Measurements from ENCODE around the gene TNKS2.
"Not testable (repeated sequence)": the region's sequence is repeated elsewhere in the genome, so short reads cannot be mapped to it uniquely, and the experiment has no call there.

Gene TNKS2

DNA sequence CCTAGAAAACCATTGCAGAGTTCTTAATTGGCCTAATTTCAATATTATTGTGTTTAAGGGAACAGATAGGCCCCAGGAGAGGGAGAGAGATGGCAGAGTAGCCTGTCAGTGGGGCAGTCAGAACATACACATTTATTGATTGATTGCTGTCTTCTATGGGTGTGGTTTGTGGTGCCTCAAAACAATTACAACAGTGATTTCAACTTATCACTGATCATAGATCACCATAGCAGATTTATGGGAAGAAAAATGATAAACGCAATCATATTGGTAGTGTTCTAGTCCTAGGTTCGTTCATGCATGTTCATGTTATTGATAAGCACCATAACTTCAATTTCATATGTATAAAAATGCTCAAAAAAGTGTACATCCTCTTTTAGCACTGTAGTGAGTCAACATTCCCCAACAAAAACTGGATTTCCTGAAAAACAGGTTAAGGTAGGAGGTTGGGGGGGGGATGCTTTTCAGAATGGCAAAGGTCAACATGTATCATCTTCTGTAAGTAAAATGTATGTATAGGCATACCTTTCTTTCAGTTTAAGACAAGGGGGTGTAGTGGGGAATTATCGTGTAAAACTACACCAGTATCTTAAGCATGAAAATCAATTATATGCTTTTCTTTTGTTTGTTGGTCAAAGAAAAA is 1.1 kb upstream of the TNKS2 start:
- DNase-seq, result no peak

DNA sequence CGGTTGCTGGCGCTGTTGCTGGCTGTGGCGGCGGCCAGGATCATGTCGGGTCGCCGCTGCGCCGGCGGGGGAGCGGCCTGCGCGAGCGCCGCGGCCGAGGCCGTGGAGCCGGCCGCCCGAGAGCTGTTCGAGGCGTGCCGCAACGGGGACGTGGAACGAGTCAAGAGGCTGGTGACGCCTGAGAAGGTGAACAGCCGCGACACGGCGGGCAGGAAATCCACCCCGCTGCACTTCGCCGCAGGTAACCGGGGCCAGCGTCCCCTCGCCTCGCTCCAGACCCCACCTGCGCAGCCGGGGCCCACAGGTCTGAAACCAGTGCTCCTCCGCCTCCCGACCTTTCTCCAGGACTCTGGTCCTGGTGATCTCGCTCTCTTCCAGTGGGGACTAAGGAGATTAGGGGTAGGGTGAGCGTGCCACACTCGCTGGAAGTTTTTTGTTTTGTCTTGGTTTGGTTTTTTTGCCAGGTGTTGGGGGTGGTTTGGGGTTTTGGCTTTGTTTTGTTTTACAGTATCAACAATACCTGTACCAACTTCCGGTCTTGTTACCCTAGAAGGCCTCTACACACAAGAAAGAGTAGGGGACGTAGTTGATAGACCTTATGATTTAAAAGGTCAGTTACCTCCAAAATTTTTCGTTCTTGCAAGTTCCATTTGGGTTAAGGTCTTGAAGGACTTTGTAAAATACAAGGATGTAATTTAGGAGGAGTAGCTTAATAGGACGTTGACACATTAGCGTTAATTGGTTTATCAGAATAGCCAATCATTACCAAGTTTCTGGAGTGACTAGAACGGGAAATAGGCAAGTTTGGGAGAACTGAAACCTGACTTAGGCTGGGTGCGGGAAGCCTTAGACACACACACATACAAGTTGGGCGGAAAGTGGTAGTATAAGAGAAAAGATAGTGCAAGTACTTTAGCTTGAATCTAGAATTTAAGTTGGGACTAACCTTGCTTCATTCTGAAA is 704 bp downstream of the TNKS2 start:
- DNase-seq, result no peak

DNA sequence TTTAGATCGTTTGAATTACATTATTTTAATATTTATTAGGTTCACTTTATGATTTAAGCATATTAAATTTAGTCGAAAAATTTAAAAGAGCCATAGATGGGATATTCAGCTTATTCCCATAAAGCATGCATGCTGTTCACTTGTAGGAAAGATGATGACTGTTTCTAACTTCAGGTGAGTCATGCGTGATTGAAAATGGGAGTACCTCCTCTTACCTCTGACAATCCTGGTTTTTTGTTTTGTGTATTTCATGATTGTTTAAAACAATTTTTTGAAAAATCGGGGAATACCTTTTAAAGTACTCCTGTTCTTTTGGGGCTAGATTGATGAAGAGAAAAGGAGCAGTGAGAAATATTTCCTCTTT is 1.4 kb downstream of the TNKS2 start:
- no peak for DNase-seq

DNA sequence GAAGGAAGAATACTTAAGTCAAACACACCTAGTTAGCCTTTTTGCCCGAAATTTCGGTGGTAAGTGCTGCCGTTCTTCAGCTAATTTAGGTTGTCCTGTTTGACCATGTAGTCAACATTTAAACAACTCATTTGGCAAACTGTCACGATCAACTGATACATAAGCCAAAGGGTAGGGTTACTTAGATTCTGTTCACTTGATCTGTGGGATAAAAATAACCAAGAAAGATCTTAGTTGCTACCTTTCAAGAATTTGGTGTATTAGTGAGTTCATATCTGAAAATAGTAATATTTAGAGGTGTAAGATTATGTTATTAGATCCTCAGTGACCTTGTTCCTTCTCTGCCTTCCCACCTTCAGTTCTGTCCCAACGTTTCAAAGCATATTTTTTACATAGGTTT is 2.0 kb downstream of the TNKS2 start:
- DNase-seq, result no peak

DNA sequence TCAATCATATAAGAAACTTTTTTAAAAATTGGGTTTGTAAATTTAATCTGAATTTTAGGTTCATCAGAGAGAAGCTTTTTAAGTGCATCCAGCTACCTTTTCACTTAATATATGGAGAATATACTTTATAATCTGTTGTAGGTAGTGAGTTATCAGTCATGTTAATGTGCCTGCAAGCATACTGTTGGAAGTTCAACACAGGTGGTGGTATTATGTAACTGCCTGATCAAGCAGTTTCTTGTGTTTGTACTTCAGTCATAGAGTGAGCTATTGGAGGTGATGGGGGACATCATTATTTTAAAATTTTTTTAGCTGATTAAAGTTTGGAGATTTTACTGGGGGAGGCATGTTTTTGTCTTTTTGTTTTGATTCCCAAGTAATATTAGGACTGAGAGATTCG is 2.5 kb downstream of the TNKS2 start:
- no peak for DNase-seq

DNA sequence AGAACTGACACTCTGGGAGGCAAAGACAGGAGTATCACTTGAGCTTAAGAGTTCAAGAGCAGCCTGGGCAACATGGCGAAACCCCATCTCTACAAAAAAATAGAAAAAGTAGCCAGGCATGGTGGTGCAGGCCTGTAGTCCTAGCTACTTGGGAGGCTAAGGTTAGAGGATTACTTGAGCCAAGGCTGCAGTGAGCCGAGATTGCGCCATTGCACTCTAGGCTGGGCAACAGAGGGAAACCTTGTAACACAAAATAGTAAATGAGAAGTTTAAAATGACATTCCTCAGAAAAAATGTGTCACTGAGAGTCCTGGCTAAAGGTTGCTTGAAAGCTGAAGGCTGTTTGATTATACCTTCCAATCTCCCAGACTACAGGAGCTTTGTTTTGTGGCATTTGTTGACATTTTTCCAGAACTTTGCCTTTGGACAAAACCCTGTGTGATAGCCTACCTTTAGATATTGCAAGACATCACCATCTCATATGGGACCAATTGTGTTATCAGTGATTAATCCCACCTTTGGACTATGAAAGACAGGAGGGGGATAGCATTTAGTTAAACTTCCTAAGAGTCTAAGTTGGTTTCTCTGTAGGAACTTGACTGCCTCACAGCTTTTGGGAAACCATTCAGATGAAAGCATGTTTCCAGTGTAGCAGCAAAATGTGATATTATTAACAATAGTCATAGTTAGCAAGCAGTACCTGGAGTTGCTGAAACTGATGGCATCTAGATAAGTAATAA is 5.3 kb downstream of the TNKS2 start:
- DNase-seq, result no peak

DNA sequence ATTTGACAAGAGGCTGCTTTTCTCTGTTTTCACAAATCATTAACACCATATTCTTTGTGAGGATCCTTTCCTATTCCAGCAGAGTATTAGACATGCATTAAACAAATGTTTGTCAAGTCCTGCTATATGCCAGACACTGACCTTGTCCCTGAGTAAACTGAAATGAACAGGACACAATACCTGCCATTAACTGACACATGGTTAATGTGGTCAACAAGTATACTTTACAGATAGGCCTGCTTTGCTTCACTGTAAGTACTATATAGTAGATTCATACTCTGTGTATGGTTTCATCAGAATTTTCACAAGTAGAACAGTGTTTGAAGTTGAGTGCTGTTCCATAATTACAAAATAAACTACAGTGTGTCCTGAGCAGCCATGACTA is 5.9 kb downstream of the TNKS2 start:
- no peak for DNase-seq

DNA sequence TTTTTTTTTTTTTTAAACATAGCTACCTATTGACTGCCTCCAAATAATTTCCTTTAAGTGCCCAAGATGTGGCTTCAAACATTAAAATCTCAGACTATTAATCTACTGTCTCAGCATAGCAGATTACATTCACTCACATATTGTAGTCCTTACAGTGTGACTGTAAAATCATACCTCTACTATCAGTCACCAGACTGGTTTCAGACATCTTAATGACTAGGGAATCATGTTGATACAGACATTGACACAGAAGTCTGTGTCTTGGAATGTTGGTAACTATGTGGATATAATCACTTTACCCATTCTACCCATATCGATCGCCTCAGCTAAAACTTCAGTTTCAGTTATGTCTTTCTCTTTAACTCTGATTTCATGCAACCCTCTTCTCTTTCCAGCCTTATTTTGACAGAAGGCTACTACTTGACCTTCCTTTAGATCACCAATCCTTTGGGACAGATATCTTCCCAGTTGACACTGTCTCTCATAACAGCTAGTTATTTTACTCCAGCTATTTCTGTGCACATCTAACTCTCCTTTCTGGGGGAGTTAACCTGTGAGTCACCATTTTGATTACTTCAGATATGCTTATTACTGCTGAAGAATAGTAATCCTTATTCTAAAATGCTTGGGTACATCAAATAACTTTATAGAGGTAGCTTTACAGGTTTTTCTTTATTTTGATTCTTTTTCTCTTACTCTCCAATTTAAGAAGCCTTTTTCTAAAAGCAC is 7.0 kb downstream of the TNKS2 start:
- DNase-seq, result no peak

DNA sequence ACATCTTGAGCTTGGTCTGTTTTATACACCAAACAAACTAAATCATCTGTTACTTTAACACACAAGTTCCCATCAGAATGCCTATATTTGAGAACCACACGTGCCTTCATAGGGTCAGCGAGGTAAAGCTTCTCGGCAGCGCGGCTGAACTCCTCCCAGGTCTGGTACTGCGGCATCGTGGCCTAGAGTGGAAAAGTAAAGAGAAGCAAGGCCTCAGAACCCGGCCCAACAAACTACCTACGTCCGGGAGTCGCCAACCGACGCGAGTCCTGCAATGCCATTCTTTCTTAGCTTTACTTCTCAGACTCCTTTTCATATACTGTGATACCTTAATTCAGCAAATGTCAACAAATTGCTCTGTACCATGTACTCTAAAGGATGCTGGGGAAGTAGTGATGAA is 9.0 kb downstream of the TNKS2 start:
- DNase-seq, result not testable (repeated sequence)

DNA sequence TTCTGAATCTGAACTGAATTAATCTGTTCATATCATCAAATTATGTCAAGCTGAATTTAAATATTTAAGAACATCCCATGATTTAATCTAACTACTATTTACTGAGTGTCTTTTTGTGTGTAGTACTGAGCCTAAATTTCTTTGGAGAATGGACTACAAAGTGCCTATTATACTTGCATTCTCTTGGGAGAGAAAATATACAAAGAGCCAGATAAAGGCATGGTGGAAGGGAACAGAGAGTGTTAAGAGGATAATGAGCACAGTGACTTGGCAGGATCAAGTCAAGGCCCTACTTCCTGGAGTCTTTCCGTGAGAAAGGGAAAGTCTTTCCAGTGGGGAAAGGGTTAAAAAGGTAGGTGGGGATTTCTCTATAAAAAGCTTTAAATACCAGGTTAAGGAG is 15.0 kb downstream of the TNKS2 start:
- DNase-seq, result no peak

DNA sequence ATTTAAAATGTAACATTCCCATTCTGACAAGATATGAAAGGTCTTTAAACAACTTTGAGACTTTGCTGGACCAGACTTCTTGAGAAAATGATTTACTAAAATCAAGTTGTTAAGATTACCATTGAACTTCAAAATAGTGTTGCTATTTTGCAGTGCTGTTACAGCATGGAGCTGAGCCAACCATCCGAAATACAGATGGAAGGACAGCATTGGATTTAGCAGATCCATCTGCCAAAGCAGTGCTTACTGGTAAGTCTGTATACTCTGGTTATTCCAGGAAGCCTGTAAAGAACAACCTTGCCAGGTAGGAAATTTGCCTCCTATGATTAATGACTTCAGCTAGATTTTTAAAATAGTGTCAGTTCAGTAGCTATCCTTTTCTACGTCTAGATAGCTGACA is 18.8 kb downstream of the TNKS2 start:
- no peak for DNase-seq

DNA sequence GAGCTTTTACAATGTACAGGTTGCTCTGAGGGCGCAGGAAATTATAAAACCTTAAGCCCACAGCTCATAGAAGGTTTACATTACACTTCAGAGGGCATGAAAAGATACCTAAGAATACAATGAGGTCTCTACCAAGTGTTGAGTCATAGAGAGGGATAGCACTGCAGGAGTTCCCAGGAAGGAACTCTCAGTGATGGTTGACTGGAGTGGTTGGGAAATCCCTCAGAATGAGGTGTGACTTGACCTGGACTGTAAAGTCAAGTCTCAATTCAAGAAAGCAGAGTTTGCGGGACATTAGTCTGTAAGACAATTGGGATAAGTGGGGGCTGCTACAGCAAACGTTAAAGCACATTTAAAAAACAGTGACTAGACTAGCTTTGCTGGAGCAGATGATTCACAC is 21.9 kb downstream of the TNKS2 start:
- no peak for DNase-seq

DNA sequence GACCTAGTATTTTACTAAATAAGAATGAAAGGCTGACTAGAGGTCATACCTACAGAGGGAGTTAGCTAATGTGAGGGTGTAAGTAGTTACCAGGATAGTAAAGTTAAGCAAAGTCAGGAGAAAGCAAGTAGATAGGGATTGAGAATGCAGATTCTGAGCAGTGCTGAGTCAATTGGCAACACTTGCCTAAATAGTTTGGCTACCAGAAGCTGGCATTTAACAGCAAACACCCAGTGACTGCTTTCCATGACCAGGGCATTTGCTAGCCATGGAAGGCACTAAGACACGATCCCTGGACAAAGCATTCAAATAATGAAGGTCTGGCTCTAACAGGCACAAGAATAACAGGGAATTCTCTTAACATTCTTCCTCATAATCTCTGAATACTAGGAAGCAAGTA is 25.9 kb downstream of the TNKS2 start:
- DNase-seq, result no peak

DNA sequence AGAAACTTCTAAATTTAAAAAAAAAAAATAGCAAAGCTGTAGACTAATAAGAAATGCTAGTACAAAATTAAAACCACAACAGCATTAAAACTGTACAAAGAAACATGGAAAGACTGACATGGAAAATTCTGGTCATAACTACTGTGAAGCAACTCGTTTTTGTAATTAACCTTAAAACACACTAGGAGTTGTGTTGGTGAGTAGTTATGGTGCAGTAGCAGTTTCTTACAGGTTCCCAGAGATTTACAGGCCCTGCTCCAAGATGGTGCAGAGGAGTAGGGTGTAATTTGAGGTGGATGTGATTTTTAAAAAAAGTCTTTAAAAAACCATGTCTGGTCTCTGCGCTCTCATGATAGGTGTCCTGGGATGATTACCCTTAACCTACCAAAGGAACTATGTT is 31.0 kb downstream of the TNKS2 start:
- no peak for DNase-seq

DNA sequence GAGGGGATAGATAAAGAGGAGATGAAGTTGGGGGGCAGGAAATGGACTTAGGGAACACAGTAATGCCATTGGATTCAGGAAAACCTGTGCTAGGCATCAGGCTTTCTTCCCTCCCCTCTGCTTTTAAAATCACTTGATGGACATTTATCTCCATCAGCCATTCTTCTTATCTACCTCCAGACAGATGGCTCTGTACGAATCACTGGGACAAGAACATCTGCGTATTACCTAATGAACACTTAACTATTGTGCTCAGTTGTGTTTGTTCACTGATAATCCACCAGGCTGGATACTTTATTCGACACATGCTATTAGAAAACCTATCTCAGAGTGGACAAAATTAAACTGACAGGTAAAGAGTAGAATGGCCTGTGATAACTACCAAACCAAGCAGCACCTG is 40.0 kb downstream of the TNKS2 start:
- DNase-seq, result no peak

DNA sequence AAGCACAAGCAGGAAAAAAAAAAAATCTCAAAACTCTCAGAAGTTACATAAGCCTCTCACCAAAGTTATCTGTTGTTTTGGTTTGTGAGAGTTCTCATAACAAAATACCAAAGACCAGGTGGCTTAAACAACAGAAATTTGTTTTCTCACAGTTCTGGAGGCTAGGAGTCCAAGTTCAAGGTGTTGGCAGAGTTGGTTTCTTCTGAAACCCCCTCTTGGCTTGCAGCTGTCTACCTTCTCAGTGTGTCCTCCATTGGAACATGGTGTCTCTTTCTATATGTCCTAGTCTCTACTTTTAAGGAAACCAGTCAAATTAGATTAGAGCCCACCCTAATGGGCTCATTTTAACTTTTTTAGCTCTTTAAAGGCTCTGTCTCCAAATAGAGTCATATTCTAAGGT is 44.9 kb downstream of the TNKS2 start:
- no peak for DNase-seq

DNA sequence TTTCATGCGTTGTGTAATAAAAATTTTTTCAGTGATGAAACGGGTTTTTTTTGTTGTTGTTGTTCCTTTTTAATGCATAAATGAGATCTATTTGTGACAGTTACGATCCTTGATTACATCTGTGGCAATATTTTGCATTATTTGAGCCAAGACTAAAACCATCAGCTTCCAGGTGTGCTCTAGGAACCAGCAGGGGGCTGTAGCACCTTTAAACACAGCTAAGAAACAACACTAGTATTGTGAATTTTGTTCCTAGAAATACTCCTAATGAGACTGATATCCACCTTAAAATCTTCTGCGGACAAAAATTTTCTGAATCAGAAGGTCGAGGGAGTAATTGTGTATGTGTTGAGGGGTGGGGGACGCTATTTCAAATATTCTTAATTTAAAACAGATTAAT is 58.4 kb downstream of the TNKS2 start:
- no peak for DNase-seq

DNA sequence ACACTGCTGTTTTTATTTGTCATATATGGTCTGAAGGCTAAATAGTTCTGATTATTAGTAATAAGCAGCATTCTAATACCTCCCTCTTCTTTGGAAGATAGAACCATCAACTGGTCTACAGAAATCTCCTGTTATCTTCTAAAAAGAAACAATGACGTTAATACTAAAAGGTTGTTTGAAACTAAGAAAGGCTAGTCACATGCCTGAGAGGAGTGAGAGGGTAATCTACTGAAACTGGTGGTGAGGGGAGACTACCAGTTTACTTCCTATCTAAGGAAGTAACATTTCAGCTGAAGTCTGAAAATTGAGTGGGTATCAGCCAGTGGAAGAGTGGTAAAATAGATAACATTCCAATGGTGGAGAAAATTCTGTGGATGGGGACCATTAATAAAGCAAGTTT is 62.7 kb downstream of the TNKS2 start:
- no peak for DNase-seq

DNA sequence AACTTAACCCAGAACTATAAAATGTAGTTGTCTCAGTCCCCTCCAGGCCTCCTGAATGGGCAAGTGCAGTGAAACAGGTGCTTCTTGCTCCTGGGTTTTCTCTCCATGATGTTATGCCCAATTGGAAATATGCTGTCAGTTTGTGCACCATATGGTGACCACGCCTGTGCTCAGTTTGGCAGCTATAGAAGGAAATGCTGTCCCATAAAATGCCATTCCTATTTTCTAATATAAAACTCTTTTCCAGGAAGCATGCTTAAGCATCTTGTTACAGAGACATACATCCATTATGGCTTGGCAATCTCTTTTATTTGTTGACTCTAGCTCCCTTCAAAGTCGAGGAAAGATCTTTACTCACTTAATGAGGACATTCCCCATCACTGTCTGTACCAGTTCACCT is 65.9 kb downstream of the TNKS2 start:
- no peak for DNase-seq

DNA sequence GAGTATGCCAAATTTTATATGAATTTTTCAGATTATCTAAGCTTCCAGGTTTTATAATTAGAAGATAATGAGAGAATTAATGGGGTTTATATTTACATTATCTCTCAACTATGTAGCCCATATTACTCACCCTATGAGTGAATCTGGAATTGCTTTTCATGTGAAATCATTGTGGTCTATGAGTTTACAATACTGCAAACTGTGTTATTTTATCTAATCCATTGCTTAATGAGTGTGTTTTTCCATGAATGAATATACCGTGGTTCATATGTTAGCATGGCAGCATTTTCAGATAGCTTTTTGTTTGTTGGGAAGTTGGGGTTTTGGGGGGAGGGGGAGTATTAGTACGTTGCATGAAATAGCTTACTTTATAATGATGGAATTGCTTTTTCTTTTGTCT is 66.5 kb downstream of the TNKS2 start:
- no peak for DNase-seq

DNA sequence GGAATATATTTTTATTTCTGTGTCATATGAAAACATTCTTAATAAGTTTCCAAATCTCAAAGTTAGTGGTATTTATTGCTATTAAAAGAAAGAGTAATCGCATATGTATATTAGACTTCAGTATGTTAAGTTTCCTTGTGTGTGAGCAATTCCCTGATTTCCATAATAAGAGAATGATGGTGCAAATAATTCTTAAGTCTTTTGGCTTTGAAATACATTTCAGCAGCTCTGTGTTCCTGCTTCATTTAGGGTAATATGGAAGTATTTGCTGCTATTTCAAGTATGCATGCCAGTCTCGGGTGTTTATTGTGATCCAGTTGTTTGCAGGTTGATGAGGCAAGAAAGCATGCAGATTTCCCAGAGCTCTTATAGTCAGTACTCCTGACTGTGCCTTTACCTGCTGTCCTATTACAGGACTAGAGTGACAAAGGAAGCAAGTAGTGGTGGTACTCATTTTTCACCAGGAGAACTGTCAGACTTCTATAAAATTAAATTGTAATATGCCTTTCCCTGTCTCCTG is 67.4 kb downstream of the TNKS2 start:
- no peak for DNase-seq

DNA sequence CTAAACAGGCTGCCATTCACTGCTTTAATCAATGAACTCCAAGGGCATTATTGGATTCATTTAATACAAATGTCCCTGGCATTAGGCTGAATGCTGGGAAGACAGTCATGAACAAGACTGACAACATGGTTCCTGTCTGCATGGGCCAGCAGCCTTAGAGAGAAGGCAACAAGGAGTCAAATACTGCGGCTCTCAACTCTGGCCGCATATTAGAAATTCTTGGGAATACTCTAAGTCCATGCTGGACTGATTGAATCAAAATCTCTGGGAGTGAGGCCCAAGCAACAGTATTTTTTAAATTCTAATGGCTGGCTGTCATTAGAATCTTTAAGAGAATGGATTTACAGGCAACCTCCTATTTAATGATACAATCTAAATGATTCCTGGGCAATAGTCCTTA is 76.9 kb downstream of the TNKS2 start:
- DNase-seq, result no peak

DNA sequence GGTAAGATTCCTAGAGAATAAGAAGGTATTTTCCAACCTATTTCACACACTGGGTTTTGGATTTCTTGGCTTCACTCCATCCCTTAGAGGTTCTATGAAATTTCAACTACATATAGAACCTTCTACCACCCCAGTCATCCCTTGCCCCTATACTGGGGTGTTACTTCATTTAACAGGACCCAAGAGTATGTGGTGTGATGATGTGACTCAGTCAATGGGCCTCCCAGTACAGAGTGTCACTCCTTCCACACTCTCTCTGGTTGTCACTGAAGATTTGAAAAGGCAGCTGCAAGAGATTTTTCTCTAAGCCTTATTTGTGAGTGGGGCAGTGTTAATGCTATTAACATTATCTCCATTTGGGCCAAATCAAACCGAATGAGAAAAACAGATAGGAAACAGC is 77.6 kb downstream of the TNKS2 start:
- no peak for DNase-seq
